GM12878 (cell line): ENCODE measurements around the gene LRRC8B.
"Not testable (repeated sequence)": the region's sequence is repeated elsewhere in the genome, so short reads cannot be mapped to it uniquely, and the experiment has no call there.

Source experiments
- ATF3 ChIP-seq: IDR thresholded peaks from 2 replicates; pipeline ENCODE4 v1.6.1; 2011; ENCODE audit warnings: low read depth, mild to moderate bottlenecking, low read length, moderate library complexity, borderline replicate concordance; ENCODE audit errors: extremely low read depth
- CHD2 ChIP-seq: IDR thresholded peaks from 2 replicates; pipeline ENCODE4 v1.6.1; 2011; ENCODE audit warnings: low read depth, low read length, improper control_type of control experiment, borderline replicate concordance
- CTCF ChIP-seq, 3 experiments: IDR thresholded peaks in 2 of 3; conservative IDR thresholded peaks in 1 of 3; 2 replicates each; pipeline ENCODE4 v1.5.1; 2011; ENCODE audit warnings: low read depth in 3 of 3, low read length in 3 of 3, mild to moderate bottlenecking in 3 of 3, control low read depth in 2 of 3, moderate library complexity in 2 of 3, inconsistent platforms in 1 of 3, mixed read lengths in 1 of 3; ENCODE audit not compliant: control insufficient read depth in 2 of 3, insufficient read depth in 1 of 3; ENCODE audit errors: extremely low read depth in 1 of 3
- HDAC6 ChIP-seq: fragments of 200-600 bp; sonication (generic); IDR thresholded peaks from one replicate; pipeline ENCODE4 v1.8.0; 2017; ENCODE audit warnings: antibody characterized with exemption; ENCODE audit not compliant: unreplicated experiment
- MAX ChIP-seq: IDR thresholded peaks from 2 replicates; pipeline ENCODE4 v1.6.1; 2012; ENCODE audit warnings: low read depth, low read length, improper control_type of control experiment
- RAD21 ChIP-seq: IDR thresholded peaks from 2 replicates; pipeline ENCODE4 v1.6.1; 2011; ENCODE audit warnings: mild to moderate bottlenecking, low read depth, low read length, moderate library complexity; ENCODE audit not compliant: insufficient read depth
- RAD51 ChIP-seq: fragments of 450-650 bp; IDR thresholded peaks from 2 replicates; pipeline ENCODE4 v1.6.1; 2016; ENCODE audit warnings: moderate library complexity, mild to moderate bottlenecking, inconsistent platforms
- REST ChIP-seq: IDR thresholded peaks from 2 replicates; pipeline ENCODE4 v1.6.1; 2012; ENCODE audit warnings: mild to moderate bottlenecking, low read depth, low read length
- SREBF2 ChIP-seq: IDR thresholded peaks from 2 replicates; pipeline ENCODE4 v1.6.1; 2012; ENCODE audit warnings: mild to moderate bottlenecking, low read length
- YY1 ChIP-seq: IDR thresholded peaks from 2 replicates; pipeline ENCODE4 v1.6.1; 2011; ENCODE audit warnings: low read depth, mild to moderate bottlenecking, low read length

GRCh38 chr1:89510061-89510460 lies 14.6 kb upstream of the LRRC8B start:
- not testable (repeated sequence) for TF ChIP-seq RAD51; HDAC6; REST; SREBF2; CTCF (IDR thresholded peaks at IDR 0.05 in 2 of 3, conservative IDR thresholded peaks at IDR 0.05 in 1 of 3; ENCODE audit: control insufficient read depth in 2 of 3, extremely low read depth in 1 of 3, insufficient read depth in 1 of 3, low read depth in 3 of 3, low read length in 3 of 3); RAD21; ATF3; MAX; YY1; CHD2
